ENCODE measurements around the gene OIP5.

GRCh38 chr15:41284427-41285177, 47.8 kb downstream of the OIP5 start:
- no peak for TF ChIP-seq TCF12 (IDR thresholded peaks at IDR 0.05; ENCODE audit: low read depth)
- TF ChIP-seq, protein P1, sequence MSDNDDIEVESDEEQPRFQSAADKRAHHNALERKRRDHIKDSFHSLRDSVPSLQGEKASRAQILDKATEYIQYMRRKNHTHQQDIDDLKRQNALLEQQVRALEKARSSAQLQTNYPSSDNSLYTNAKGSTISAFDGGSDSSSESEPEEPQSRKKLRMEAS (IDR thresholded peaks at IDR 0.05): no peak
- TF ChIP-seq EGR1 (IDR thresholded peaks at IDR 0.05): no peak
- no peak for TF ChIP-seq TAF1 (IDR thresholded peaks at IDR 0.05; ENCODE audit: low read depth)
- no peak for TF ChIP-seq NFIC (IDR thresholded peaks at IDR 0.05)

Data from Ishikawa (cell line).